ACC112 (cell line): ENCODE data around the gene PCSK6.

Experiments used
- H2AFZ ChIP-seq: fragments of 200-600 bp; sonication (generic); one replicate; pipeline ENCODE4 v1.6.0; 2017; ENCODE audit warnings: antibody characterized with exemption, low read length; ENCODE audit not compliant: unreplicated experiment
- H3K27ac ChIP-seq: fragments of 200-600 bp; sonication (generic); 2 replicates; pipeline ENCODE4 v1.5.1; 2014; ENCODE audit warnings: low read depth, mild to moderate bottlenecking, antibody characterized with exemption, low read length, moderate library complexity
- H3K27me3 ChIP-seq: fragments of 200-600 bp; sonication (generic); 2 replicates; pipeline ENCODE4 v1.6.1; 2014; ENCODE audit warnings: mild to moderate bottlenecking, antibody characterized with exemption, low read length, moderate library complexity, mixed read lengths; ENCODE audit not compliant: insufficient read depth
- H3K36me3 ChIP-seq: fragments of 200-600 bp; sonication (generic); 2 replicates; pipeline ENCODE4 v1.6.1; 2016; ENCODE audit warnings: mild to moderate bottlenecking, antibody characterized with exemption, low read length, moderate library complexity, mixed read lengths; ENCODE audit not compliant: insufficient read depth
- H3K4me1 ChIP-seq: fragments of 200-600 bp; sonication (generic); one replicate; pipeline ENCODE4 v1.6.1; 2016; ENCODE audit warnings: low read length, mixed read lengths; ENCODE audit not compliant: insufficient read depth, unreplicated experiment, control insufficient read depth
- H3K4me3 ChIP-seq: fragments of 200-600 bp; sonication (generic); 2 replicates; pipeline ENCODE4 v1.5.1; 2014; ENCODE audit warnings: mild to moderate bottlenecking, low read depth, low read length
- H3K79me2 ChIP-seq: fragments of 200-600 bp; sonication (generic); one replicate; pipeline ENCODE4 v1.6.0; 2016; ENCODE audit warnings: low read length; ENCODE audit not compliant: control insufficient read depth, unreplicated experiment, insufficient read depth

The PCSK6 gene

DNA sequence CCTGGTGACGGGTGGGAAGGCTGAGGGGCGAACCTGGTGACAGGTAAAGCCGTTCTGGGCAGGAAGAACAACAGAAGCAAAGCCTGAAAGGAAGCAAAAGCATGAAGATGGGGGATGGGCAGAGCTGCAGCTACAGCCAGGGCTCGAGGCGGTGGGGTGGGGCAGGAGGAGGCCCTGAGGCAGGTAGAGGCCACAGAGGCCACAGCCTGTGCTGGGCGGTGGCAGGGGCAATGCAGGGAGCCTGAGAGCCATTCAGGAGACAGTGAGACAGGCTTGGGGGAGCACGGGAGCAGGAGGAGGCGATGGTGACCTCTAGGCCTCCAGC lies 8.2 kb downstream of the PCSK6 start:
- H2AFZ ChIP-seq, result no peak overlapping the region
- no peak overlapping the region for H3K4me3 ChIP-seq
- no peaks in the 10 kb centered on the region for H3K79me2 ChIP-seq
- peaks cover 3% of the 10 kb centered on the region for H3K4me1 ChIP-seq
- H3K27me3 ChIP-seq, result peaks cover 14% of the 10 kb centered on the region
- H3K36me3 ChIP-seq, result no peaks in the 10 kb centered on the region
- no peak overlapping the region for H3K27ac ChIP-seq

DNA sequence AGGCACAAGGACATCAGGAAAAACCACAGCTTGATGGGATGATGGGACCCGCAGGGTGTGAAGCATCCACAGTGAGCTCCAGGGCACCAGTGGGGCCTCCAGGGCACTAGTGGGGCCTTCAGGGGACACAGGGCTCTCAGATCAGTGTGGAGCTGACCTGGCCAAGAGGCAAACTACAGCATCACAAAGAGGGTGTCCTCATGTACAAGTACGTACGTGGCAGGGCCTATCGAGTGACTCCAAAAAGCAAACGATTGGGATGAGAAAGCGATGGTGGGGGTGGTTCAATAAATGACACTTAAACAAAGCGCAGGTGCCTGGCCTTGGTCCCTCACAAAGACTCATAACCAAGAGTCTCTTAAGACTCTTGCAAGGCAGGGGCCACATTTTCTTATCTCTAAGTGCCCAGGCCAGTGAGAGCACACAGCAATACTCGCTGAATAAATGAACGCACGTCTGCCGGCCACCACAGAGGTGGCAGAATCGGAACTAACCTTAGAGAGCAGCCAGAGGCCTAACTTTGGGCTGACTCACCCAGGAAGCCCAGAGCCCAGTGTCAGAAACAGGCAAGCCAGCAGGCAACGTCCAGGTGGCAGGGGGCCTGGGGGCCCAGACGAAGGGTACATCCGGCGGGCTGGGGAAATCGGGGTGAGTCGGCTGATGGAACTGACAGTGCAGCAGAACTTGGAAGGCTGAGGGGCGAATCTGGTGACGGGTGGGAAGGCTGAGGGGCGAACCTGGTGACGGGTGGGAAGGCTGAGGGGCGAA lies 8.7 kb downstream of the PCSK6 start:
- H3K36me3 ChIP-seq, result no peaks in the 10 kb centered on the region
- H3K4me1 ChIP-seq, result peaks cover 3% of the 10 kb centered on the region
- no peak overlapping the region for H3K27ac ChIP-seq
- no peak overlapping the region for H2AFZ ChIP-seq
- peaks cover 16% of the 10 kb centered on the region; the same call in 1 of the 2 replicates for H3K27me3 ChIP-seq
- H3K4me3 ChIP-seq, result no peak overlapping the region
- H3K79me2 ChIP-seq, result no peaks in the 10 kb centered on the region

- no peaks in the 10 kb centered on the region for H3K79me2 ChIP-seq
- no peak overlapping the region for H3K4me3 ChIP-seq
- H2AFZ ChIP-seq, result no peak overlapping the region
- no peak overlapping the region for H3K27ac ChIP-seq
- peaks cover 11% of the 10 kb centered on the region; the same call in 1 of the 2 replicates for H3K27me3 ChIP-seq
- peaks cover 3% of the 10 kb centered on the region for H3K4me1 ChIP-seq
- H3K36me3 ChIP-seq, result no peaks in the 10 kb centered on the region
Observed at GRCh38 chr15:101479851-101480612, 9.5 kb downstream of the PCSK6 start.

DNA sequence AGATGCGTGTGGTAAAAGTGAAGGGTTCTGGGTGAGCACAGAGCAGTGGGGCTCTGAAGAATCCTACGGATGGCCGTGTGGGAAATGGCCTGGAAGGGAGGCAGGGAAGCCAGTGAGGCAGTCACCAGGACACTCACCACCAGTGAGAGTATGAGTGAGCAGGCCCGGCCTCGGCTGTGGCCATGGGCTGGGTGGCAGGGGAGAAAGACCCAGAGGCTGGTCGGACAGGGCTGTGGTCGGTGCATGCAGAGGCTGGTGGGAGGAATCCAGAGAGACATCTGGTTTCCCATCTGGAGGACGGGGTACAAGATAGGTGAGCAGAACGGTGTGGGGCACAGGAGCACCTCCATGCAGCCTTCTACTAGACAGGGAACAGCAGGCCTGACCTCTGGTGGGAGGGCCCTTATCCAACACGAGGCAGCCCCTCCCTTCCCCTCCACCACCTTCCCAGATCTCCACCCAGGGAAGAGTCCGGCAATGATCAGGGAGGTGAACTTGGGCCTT lies 10.1 kb downstream of the PCSK6 start:
- H2AFZ ChIP-seq, result no peak overlapping the region
- no peaks in the 10 kb centered on the region for H3K36me3 ChIP-seq
- H3K4me3 ChIP-seq, result no peak overlapping the region
- peaks cover 8% of the 10 kb centered on the region; the same call in 1 of the 2 replicates for H3K27me3 ChIP-seq
- H3K79me2 ChIP-seq, result no peaks in the 10 kb centered on the region
- peaks cover 3% of the 10 kb centered on the region for H3K4me1 ChIP-seq
- H3K27ac ChIP-seq, result no peak overlapping the region

DNA sequence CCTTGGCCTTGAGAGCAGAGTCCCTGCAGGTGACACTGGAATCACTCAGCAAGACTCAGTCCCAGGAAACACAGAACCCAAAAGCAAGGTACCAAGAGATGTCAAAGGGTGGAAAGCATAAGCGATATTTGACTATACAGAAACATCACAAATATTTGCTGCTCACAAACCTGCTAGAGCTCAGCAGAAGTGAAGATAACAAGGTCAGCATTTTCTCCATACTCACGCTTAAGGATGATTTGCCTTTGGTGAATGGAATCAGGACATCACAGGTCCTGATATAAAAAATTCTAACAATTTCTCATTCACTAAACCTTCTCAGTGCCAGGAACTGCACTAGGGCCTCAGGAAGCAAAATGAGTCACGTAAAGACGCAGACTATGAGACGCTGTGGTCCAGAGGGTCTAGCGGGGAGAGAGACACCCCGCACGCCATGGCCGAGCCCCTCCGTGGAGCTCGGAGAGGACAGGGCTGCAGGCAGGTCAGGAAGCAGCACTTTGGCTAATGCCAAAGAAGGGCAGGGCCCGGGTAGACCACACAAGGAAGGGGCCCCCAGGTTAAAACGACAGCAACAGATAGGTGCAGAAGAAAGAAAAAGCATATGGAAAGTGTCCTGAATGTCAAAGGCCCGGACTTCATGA lies 10.7 kb downstream of the PCSK6 start:
- no peak overlapping the region for H2AFZ ChIP-seq
- H3K36me3 ChIP-seq, result no peaks in the 10 kb centered on the region
- no peak overlapping the region for H3K4me3 ChIP-seq
- H3K79me2 ChIP-seq, result no peaks in the 10 kb centered on the region
- H3K27me3 ChIP-seq, result peaks cover 8% of the 10 kb centered on the region; the same call in 1 of the 2 replicates
- peaks cover 3% of the 10 kb centered on the region for H3K4me1 ChIP-seq
- no peak overlapping the region for H3K27ac ChIP-seq

DNA sequence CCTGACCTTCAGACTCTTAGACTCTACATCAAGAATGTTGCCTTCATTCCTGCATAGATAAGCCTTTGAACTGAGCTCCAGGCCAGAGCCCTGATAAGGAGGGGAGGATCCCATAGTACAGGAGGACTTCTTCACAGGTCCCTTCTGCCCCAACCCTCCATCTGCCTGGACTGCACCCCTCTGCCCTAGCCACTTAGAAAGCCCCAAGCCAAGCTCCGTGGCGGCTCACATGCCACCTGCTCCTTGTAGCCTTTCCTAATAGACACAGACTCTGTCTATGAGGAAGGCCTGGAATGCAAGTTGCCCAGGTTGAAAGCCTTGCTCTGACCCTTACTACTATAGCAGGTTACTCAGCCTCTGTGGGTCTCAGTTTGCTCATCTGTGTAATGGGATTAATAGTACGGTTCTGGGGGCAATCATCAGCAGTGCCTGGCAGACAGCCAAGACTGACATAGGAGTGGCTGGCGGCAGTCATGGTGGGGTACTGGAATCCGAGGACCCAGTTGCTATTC lies 11.6 kb downstream of the PCSK6 start:
- H3K27me3 ChIP-seq, result peaks cover 8% of the 10 kb centered on the region; the same call in 1 of the 2 replicates
- no peak overlapping the region for H2AFZ ChIP-seq
- H3K36me3 ChIP-seq, result no peaks in the 10 kb centered on the region
- no peaks in the 10 kb centered on the region for H3K79me2 ChIP-seq
- H3K4me3 ChIP-seq, result no peak overlapping the region
- H3K27ac ChIP-seq, result no peak overlapping the region
- H3K4me1 ChIP-seq, result no peaks in the 10 kb centered on the region

- Histone ChIP-seq H2AFZ (no peak overlapping the region), H3K36me3 (no peaks in the 10 kb centered on the region), H3K4me3 (no peak overlapping the region), H3K4me1 (no peaks in the 10 kb centered on the region), H3K79me2 (no peaks in the 10 kb centered on the region), H3K27ac (no peak overlapping the region), H3K27me3 (peaks cover 16% of the 10 kb centered on the region)
Observed at GRCh38 chr15:101476756-101477155, 12.8 kb downstream of the PCSK6 start.

DNA sequence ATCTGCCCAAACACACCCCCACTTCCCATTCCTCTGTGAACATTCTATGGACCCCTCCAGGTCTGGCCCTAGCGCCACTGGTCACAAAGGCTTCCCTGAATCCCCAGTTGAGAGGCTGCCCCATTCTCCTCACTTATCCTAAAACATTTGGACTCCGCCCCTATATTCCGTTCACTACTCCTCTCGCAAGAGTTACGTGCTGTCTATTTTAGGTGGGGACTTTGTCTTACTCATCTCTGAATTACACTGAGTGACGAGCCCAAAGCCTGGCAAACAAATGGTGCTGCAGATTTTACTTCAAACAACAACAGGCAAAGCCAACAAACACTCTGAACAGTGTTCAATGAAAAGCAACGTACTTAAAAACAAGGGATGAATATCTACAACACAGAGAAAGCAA lies 14.5 kb downstream of the PCSK6 start:
- no peaks in the 10 kb centered on the region for H3K36me3 ChIP-seq

GRCh38 chr15:101474233-101474632 lies 15.3 kb downstream of the PCSK6 start:
- H3K79me2 ChIP-seq, result no peaks in the 10 kb centered on the region
- H3K27me3 ChIP-seq, result peaks cover 41% of the 10 kb centered on the region
- H2AFZ ChIP-seq, result no peak overlapping the region
- H3K27ac ChIP-seq, result no peak overlapping the region
- no peaks in the 10 kb centered on the region for H3K4me1 ChIP-seq
- H3K4me3 ChIP-seq, result no peak overlapping the region
- H3K36me3 ChIP-seq, result no peaks in the 10 kb centered on the region

More for the DNA sequence above, 14.5 kb downstream of the PCSK6 start:
- Histone ChIP-seq H3K79me2 (no peaks in the 10 kb centered on the region), H2AFZ (no peak overlapping the region), H3K27me3 (peaks cover 34% of the 10 kb centered on the region), H3K4me1 (no peaks in the 10 kb centered on the region), H3K4me3 (no peak overlapping the region), H3K27ac (no peak overlapping the region)

- peaks cover 55% of the 10 kb centered on the region for H3K27me3 ChIP-seq
- no peak overlapping the region for H2AFZ ChIP-seq
- no peaks in the 10 kb centered on the region for H3K36me3 ChIP-seq
- no peaks in the 10 kb centered on the region for H3K79me2 ChIP-seq
- H3K4me3 ChIP-seq, result no peak overlapping the region
- no peaks in the 10 kb centered on the region for H3K4me1 ChIP-seq
- H3K27ac ChIP-seq, result no peak overlapping the region
Observed at GRCh38 chr15:101472033-101472432, 17.5 kb downstream of the PCSK6 start.
